Breast epithelium (tissue), 4 donors: ENCODE data around the gene FAM181A. TPM values are rescaled to one million over a fixed set of nuclear protein-coding genes. Genes with fewer than 3 reads are reported as not detected.

Experiments
- DNase-seq, 2 donors: peaks; one replicate each; pipeline ENCODE4 v3.0.0-alpha.2; 2019; ENCODE audit warnings: low spot score in 2 of 2
- H3K27ac ChIP-seq, 2 donors: fragments of 200-600 bp; sonication (generic) in 1 of 2; one replicate each; pipeline ENCODE4 v1.5.1; 2016 to 2019; ENCODE audit warnings: mild to moderate bottlenecking in 1 of 2
- H3K27me3 ChIP-seq, 2 donors: fragments of 200-600 bp; sonication (generic) in 1 of 2; one replicate each; pipeline versions ENCODE4 v1.5.1 to v1.6.0; 2017 to 2019; ENCODE audit warnings: control low read depth in 1 of 2, mild to moderate bottlenecking in 1 of 2
- H3K36me3 ChIP-seq: fragments of 200-600 bp; one replicate; pipeline ENCODE4 v1.5.1; 2019
- H3K4me1 ChIP-seq, 2 donors: fragments of 200-600 bp; sonication (generic); one replicate each; pipeline ENCODE4 v1.5.1; 2016 to 2019; ENCODE audit warnings: control low read depth in 1 of 2
- H3K4me3 ChIP-seq, 3 donors: fragments of 200-600 bp; sonication (generic); 1 replicate in 2 of 3; 2 replicates in 1 of 3; pipeline ENCODE4 v1.5.1; 2016 to 2019; ENCODE audit warnings: mild to moderate bottlenecking in 3 of 3, moderate library complexity in 2 of 3
- H3K9me3 ChIP-seq, 2 donors: fragments of 200-600 bp; sonication (generic) in 1 of 2; one replicate each; pipeline ENCODE4 v1.5.1; 2016 to 2019; ENCODE audit warnings: control low read depth in 1 of 2
- POLR2A ChIP-seq: fragments of 450-650 bp; IDR thresholded peaks from one replicate; pipeline ENCODE4 v1.6.1; 2016; ENCODE audit warnings: antibody characterized with exemption, mild to moderate bottlenecking, moderate library complexity
- POLR2AphosphoS5 ChIP-seq, 3 donors: sonication (generic); formaldehyde crosslinking; IDR thresholded peaks; one replicate each; pipeline ENCODE4 v1.6.1; 2017; ENCODE audit warnings: antibody characterized with exemption in 3 of 3
- intact Hi-C: fragments of 100-400 bp; cut with DNase I; formaldehyde crosslinking; loops from one replicate; pipeline ENCODE4 v1.15.1; 2023; ENCODE audit warnings: low total_unique reads
- total RNA-seq, 3 donors: library from RNA; depleted of rRNA; stranded (reverse); fragments of >200 nt; gene quantifications; one replicate each; pipeline ENCODE4 v1.1.0, GENCODE V29; 2016
- TF ChIP-seq, protein P1 (sequence below), 3 donors: fragments of 450-650 bp; IDR thresholded peaks; one replicate each; pipeline ENCODE4 v1.5.1; 2016 to 2017; ENCODE audit warnings: antibody characterized with exemption in 3 of 3, mild to moderate bottlenecking in 3 of 3, moderate library complexity in 3 of 3

The FAM181A gene
- total RNA-seq, 3 donors from 2014 or later, result not detected

- intact Hi-C loops, result no loop called here
- H3K27me3 ChIP-seq, result no peaks in the 10 kb centered on the region
- H3K36me3 ChIP-seq, result no peaks in the 10 kb centered on the region
- H3K4me1 ChIP-seq, result no peaks in the 10 kb centered on the region
- DNase-seq, result no peak
- H3K9me3 ChIP-seq, result no peaks in the 10 kb centered on the region
- TF ChIP-seq POLR2A (no peak), POLR2AphosphoS5 (IDR thresholded peaks at IDR 0.05) (no peak)
- TF ChIP-seq, protein P1, sequence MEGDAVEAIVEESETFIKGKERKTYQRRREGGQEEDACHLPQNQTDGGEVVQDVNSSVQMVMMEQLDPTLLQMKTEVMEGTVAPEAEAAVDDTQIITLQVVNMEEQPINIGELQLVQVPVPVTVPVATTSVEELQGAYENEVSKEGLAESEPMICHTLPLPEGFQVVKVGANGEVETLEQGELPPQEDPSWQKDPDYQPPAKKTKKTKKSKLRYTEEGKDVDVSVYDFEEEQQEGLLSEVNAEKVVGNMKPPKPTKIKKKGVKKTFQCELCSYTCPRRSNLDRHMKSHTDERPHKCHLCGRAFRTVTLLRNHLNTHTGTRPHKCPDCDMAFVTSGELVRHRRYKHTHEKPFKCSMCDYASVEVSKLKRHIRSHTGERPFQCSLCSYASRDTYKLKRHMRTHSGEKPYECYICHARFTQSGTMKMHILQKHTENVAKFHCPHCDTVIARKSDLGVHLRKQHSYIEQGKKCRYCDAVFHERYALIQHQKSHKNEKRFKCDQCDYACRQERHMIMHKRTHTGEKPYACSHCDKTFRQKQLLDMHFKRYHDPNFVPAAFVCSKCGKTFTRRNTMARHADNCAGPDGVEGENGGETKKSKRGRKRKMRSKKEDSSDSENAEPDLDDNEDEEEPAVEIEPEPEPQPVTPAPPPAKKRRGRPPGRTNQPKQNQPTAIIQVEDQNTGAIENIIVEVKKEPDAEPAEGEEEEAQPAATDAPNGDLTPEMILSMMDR (IDR thresholded peaks at IDR 0.05), result no peak
- no peak overlapping the region for H3K27ac ChIP-seq
- peak overlapping the region in 1 of 3 donors; percentile 0 for H3K4me3 ChIP-seq
These were observed 47.7 kb downstream of the FAM181A start for GRCh38 chr14:93974833-93975232.

GRCh38 chr14:93975791-93976476 is 48.8 kb downstream of the FAM181A start:
- Histone ChIP-seq H3K4me3 (peak overlapping the region; percentile 0 to 54 (median 5)), H3K27me3 (no peaks in the 10 kb centered on the region), H3K27ac (peak overlapping the region in 1 of 2 donors; percentile 61), H3K9me3 (no peaks in the 10 kb centered on the region), H3K36me3 (no peaks in the 10 kb centered on the region), H3K4me1 (peaks cover 0 to 1% of the 10 kb centered on the region in 2 donors)
- TF ChIP-seq POLR2AphosphoS5 (IDR thresholded peaks at IDR 0.05), result no peak
- no peak for TF ChIP-seq POLR2A
- TF ChIP-seq, protein P1 (IDR thresholded peaks at IDR 0.05), result no peak
- intact Hi-C loops, result no loop called here
- DNase-seq, result no peak

DNA sequence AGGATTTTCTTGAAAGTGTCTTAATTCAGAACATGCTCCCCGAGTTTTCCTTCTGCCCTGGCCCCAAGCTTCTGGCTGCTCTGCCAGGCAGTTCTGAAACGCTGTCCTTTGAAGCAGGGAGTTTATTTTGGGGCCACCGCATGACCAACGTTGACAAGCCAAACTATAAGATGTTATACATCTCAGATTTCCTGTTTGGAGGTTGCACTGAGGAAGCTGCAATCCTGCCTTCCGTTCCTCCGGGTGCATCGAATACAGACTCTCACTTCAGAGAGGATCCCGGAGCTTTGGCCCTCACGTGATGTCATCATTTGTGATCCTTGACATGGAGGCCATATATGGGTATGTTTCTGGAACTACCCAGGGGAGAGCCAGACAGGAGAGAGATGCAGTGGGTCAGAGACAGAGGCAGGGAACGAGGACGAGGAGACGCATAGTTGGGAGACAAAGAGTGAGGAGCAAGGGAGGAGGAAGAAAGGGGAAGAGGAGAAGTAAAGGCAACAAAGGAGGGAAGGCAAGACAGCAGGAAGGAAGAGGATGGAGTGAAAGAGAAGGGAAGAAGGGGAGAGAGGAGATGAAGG is 49.4 kb downstream of the FAM181A start, which contains the start of gene ASB2:
Gene ASB2, minus strand, starts transcription at position 94 of the 581 bp plus-strand sequence. CDS start 12,031 bp downstream, outside the sequence.
- Histone ChIP-seq H3K9me3 (no peaks in the 10 kb centered on the region), H3K36me3 (no peaks in the 10 kb centered on the region), H3K4me3 (peak within 1 kb of the TSS; percentile 0 to 54 (median 5)), H3K4me1 (peaks cover 0 to 5% of the 10 kb centered on the region in 2 donors), H3K27ac (peak within 1 kb of the TSS in 1 of 2 donors; percentile 61), H3K27me3 (no peaks in the 10 kb centered on the region)
- peak in 1 of 2 donors; percentile 35 for DNase-seq
- intact Hi-C loops, result no loop called here
- TF ChIP-seq POLR2AphosphoS5 (IDR thresholded peaks at IDR 0.05) (no peak), POLR2A (no peak)
- TF ChIP-seq, protein P1 (IDR thresholded peaks at IDR 0.05), result no peak

DNA sequence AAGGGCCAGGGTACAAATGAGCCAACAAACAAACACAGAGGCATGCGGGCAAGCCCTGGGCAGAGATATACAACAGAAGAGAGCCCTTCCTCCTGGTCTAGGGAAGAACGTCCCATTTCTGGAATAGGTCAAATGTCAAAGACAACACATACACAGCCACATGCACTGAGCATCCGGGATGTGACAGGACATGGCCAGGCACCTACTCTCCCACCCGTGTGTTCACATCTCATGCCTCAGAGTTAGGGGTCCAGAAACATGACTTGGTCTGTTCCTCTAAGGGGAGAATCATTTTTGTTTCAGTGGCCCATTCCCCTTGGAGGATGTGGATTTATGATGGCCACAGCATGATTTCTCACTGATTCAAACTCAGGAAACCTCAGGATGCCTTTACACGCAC is 50.0 kb downstream of the FAM181A start:
- H3K27ac ChIP-seq, result peak overlapping the region in 1 of 2 donors; percentile 61
- no peak for DNase-seq
- intact Hi-C loops, result no loop called here

More for the DNA sequence above, 50.0 kb downstream of the FAM181A start:
- Histone ChIP-seq H3K4me1 (peaks cover 0 to 5% of the 10 kb centered on the region in 2 donors), H3K27me3 (no peaks in the 10 kb centered on the region), H3K4me3 (no peak overlapping the region), H3K9me3 (no peaks in the 10 kb centered on the region), H3K36me3 (no peaks in the 10 kb centered on the region)
- TF ChIP-seq POLR2A (no peak), POLR2AphosphoS5 (IDR thresholded peaks at IDR 0.05) (no peak)
- TF ChIP-seq, protein P1 (IDR thresholded peaks at IDR 0.05), result no peak
